DOHH2 (cell line): ENCODE data around the gene PPWD1.
"Not testable (repeated sequence)": the region's sequence is repeated elsewhere in the genome, so short reads cannot be mapped to it uniquely, and the experiment has no call there.

Experiments used
- H3F3A ChIP-seq: fragments of 200-600 bp; sonication (generic), shearing (Covaris generic); 2 replicates; pipeline ENCODE4 v1.6.0; 2016; ENCODE audit warnings: antibody characterized with exemption, mild to moderate bottlenecking; ENCODE audit not compliant: control insufficient read depth, insufficient read depth
- H3K27ac ChIP-seq: fragments of 200-600 bp; sonication (generic); 2 replicates; pipeline ENCODE4 v1.5.1; 2014; ENCODE audit warnings: low read depth, mild to moderate bottlenecking, low read length, moderate library complexity
- H3K27me3 ChIP-seq: fragments of 200-600 bp; sonication (generic); 2 replicates; pipeline ENCODE4 v1.6.1; 2014; ENCODE audit warnings: mild to moderate bottlenecking, low read length, mixed read lengths; ENCODE audit not compliant: control insufficient read depth
- H3K36me3 ChIP-seq: fragments of 200-600 bp; sonication (generic); 2 replicates; pipeline ENCODE4 v1.6.1; 2014; ENCODE audit warnings: mild to moderate bottlenecking, low read length, moderate library complexity, mixed read lengths; ENCODE audit not compliant: control insufficient read depth
- H3K4me1 ChIP-seq: fragments of 200-600 bp; sonication (generic); 2 replicates; pipeline ENCODE4 v1.6.1; 2014; ENCODE audit warnings: mild to moderate bottlenecking, low read length, mixed read lengths; ENCODE audit not compliant: control insufficient read depth
- H3K4me2 ChIP-seq: fragments of 200-600 bp; sonication (generic); 2 replicates; pipeline ENCODE4 v1.6.0; 2014; ENCODE audit warnings: mild to moderate bottlenecking, low read length, moderate library complexity
- H3K4me3 ChIP-seq: fragments of 200-600 bp; sonication (generic); 2 replicates; pipeline ENCODE4 v1.5.1; 2014; ENCODE audit warnings: mild to moderate bottlenecking, low read length, mixed read lengths
- H3K79me2 ChIP-seq: fragments of 200-600 bp; sonication (generic); 2 replicates; pipeline ENCODE4 v1.6.1; 2014; ENCODE audit warnings: mild to moderate bottlenecking, low read length, mixed read lengths; ENCODE audit not compliant: control insufficient read depth
- H3K9me2 ChIP-seq: fragments of 200-600 bp; sonication (generic); replicated peaks from 2 replicates; pipeline ENCODE4 v1.6.1; 2014; ENCODE audit warnings: mild to moderate bottlenecking, low read length, mixed read lengths; ENCODE audit not compliant: control insufficient read depth
- H3K9me3 ChIP-seq: fragments of 200-600 bp; sonication (generic); 2 replicates; pipeline ENCODE4 v1.6.1; 2014; ENCODE audit warnings: antibody characterized with exemption, low read length, mixed read lengths; ENCODE audit not compliant: control insufficient read depth, insufficient read depth
- H4K20me1 ChIP-seq: fragments of 200-600 bp; sonication (generic); 2 replicates; pipeline ENCODE4 v1.6.0; 2014; ENCODE audit warnings: low read depth, mild to moderate bottlenecking, antibody characterized with exemption, low read length, moderate library complexity; ENCODE audit not compliant: control insufficient read depth, insufficient read depth
- EZH2phosphoT487 ChIP-seq: fragments of 200-600 bp; sonication (generic); IDR thresholded peaks from 2 replicates; pipeline ENCODE4 v1.6.1; 2017; ENCODE audit warnings: borderline replicate concordance, mild to moderate bottlenecking, antibody characterized with exemption, low read length, moderate library complexity, mixed read lengths
- TF ChIP-seq, protein P1 (sequence below): fragments of 200-600 bp; sonication (generic); IDR thresholded peaks from one replicate; pipeline ENCODE4 v1.5.1; 2014; ENCODE audit warnings: antibody characterized with exemption, mild to moderate bottlenecking, low read depth, low read length; ENCODE audit not compliant: poor library complexity, severe bottlenecking

Gene PPWD1

DNA sequence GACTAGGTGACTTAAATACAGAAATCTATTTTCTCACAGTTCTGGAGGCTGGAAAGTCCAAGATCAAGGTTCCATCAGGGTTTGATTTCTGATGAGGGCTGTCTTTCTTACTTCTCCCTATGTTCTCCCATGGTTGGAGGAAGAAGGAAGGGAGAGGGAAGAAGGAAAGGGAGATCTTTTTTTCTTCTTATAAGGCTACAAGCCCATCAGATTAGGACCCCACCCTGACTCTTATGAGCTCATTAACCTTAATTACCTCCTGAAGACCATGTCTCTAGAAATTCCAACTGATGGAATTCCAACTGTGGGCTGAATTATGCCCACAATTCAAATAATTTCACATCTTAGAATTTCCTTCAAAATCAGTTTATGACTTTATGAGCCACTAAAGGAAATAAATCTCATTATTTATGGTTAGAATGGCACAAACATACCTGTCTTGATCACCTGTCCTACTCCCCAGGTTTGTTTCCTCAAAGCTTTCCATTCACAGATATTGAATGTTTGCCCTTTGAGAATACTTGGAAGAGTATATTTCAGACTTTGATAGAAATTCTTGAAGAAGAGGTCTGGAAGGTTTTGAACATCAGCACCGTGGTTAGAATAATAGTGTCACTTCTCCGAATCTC is 7.6 kb downstream of the PPWD1 start:
- Histone ChIP-seq H3K27me3 (no peaks in the 10 kb centered on the region), H3K79me2 (peaks cover 23% of the 10 kb centered on the region), H3K9me2 (no peaks in the 10 kb centered on the region), H3K4me3 (no peak overlapping the region), H3K36me3 (peaks cover 66% of the 10 kb centered on the region), H3K9me3 (no peaks in the 10 kb centered on the region), H3K4me2 (no peak overlapping the region), H3K4me1 (no peaks in the 10 kb centered on the region), H3F3A (no peaks in the 10 kb centered on the region), H4K20me1 (no peaks in the 10 kb centered on the region), H3K27ac (no peak overlapping the region)
- no peak for TF ChIP-seq EZH2phosphoT487
- TF ChIP-seq, protein P1, sequence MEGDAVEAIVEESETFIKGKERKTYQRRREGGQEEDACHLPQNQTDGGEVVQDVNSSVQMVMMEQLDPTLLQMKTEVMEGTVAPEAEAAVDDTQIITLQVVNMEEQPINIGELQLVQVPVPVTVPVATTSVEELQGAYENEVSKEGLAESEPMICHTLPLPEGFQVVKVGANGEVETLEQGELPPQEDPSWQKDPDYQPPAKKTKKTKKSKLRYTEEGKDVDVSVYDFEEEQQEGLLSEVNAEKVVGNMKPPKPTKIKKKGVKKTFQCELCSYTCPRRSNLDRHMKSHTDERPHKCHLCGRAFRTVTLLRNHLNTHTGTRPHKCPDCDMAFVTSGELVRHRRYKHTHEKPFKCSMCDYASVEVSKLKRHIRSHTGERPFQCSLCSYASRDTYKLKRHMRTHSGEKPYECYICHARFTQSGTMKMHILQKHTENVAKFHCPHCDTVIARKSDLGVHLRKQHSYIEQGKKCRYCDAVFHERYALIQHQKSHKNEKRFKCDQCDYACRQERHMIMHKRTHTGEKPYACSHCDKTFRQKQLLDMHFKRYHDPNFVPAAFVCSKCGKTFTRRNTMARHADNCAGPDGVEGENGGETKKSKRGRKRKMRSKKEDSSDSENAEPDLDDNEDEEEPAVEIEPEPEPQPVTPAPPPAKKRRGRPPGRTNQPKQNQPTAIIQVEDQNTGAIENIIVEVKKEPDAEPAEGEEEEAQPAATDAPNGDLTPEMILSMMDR = no peak

DNA sequence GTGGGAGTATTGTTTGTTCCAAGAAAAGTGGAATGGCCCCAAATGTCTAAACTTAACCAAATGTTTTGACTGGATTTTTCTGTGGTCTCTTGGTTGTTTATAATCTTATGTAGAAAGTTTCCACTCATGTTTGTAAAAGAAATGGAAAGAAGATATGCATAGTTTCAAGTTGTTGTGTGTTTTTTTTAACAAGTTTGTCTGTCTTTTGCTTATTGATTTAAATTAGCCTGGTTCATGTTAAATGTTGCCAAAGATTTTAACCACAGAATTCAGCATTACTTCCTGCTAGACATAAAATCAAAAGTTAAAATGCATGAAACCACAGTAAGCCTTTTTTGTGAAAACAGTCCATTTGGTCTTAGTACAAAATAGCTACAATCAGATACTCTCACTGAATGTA is 14.0 kb downstream of the PPWD1 start:
- H3K4me1 ChIP-seq = no peaks in the 10 kb centered on the region
- no peak for TF ChIP-seq EZH2phosphoT487
- TF ChIP-seq, protein P1 = no peak
- H3K4me3 ChIP-seq = no peak overlapping the region
- H3K27me3 ChIP-seq = no peaks in the 10 kb centered on the region
- no peaks in the 10 kb centered on the region for H3K9me2 ChIP-seq
- no peak overlapping the region for H3K4me2 ChIP-seq
- no peaks in the 10 kb centered on the region for H4K20me1 ChIP-seq
- no peaks in the 10 kb centered on the region for H3K9me3 ChIP-seq
- H3K36me3 ChIP-seq = peaks cover 76% of the 10 kb centered on the region
- H3F3A ChIP-seq = no peaks in the 10 kb centered on the region
- H3K79me2 ChIP-seq = peaks cover 9% of the 10 kb centered on the region; the same call in 1 of the 2 replicates
- H3K27ac ChIP-seq = no peak overlapping the region

DNA sequence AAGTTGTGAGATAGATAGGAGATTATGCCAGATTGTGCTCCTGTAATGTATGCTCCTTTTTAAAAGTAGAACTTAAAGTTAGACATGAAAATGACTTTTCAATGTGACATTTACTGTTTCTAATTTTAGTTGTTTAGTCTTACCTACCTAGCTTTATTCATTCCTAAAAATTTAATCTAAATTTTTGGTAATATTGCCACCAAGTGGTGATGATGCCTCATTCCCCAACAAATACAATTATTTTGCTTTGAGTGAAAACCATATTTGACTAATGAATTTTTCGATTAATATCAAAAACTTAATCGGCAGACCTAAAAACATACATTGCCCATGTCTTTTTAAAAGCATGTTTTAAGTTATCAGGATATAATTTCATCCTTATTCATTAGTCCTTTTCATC is 25.6 kb downstream of the PPWD1 start:
- no peak for TF ChIP-seq EZH2phosphoT487
- TF ChIP-seq, protein P1 = no peak
- Histone ChIP-seq H3K9me2 (no peaks in the 10 kb centered on the region), H3K9me3 (no peaks in the 10 kb centered on the region), H4K20me1 (no peaks in the 10 kb centered on the region), H3K4me3 (no peak overlapping the region), H3K27me3 (no peaks in the 10 kb centered on the region), H3K4me2 (no peak overlapping the region), H3K36me3 (peaks cover 69% of the 10 kb centered on the region), H3K4me1 (no peaks in the 10 kb centered on the region), H3K27ac (no peak overlapping the region), H3K79me2 (no peaks in the 10 kb centered on the region), H3F3A (peaks cover 12% of the 10 kb centered on the region; the same call in 1 of the 2 replicates)

DNA sequence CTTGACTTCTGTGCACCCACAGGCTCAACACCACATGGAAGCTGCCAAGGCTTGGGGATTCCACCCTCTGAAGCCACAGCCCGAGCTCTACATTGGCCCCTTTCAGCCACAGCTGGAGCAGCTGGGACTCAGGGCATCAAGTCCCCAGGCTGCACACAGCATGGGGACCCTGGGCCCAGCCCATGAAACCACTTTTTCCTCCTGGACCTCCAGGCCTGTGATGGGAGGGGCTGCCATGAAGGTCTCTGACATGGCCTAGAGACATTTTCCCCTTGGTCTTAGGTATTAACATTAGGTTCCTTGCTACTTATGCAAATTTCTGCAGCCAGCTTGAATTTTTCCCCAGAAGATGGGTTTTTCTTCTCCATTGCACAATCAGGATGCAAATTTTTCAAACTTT is 38.7 kb downstream of the PPWD1 start:
- not testable (repeated sequence) for H3K27ac ChIP-seq, H3K9me2 ChIP-seq, H3K4me3 ChIP-seq, H3K4me1 ChIP-seq, H3K9me3 ChIP-seq, H3K27me3 ChIP-seq, H3F3A ChIP-seq, H4K20me1 ChIP-seq, H3K4me2 ChIP-seq, H3K79me2 ChIP-seq
- H3K36me3 ChIP-seq = peaks cover 53% of the 10 kb centered on the region
